ENCODE measurements around the gene EMX1.

Gene EMX1

GRCh38 chr2:72917138-72917876 is at the start of gene EMX1:
EMX1 (plus strand) TSS chr2:72917519; CDS start chr2:72917853, 334 bp downstream.
- peak; percentile 59 for DNase-seq
- in situ Hi-C loops (cut with HindIII; ENCODE audit: low pct_ligation_motif_present, low pct_unique_long_range_greater_than_20kb, low sequenced_read_pairs): no loop called here

GRCh38 chr2:72871060-72871459 is 46.3 kb upstream of the EMX1 start:
- in situ Hi-C loops (cut with HindIII; ENCODE audit: low pct_ligation_motif_present, low pct_unique_long_range_greater_than_20kb, low sequenced_read_pairs): no loop called here
- DNase-seq: no peak

- in situ Hi-C loops (cut with HindIII; ENCODE audit: low pct_ligation_motif_present, low pct_unique_long_range_greater_than_20kb, low sequenced_read_pairs): no loop called here
- DNase-seq: no peak
These were observed 45.4 kb upstream of the EMX1 start for GRCh38 chr2:72871880-72872279.

GRCh38 chr2:72883356-72883962 is 33.9 kb upstream of the EMX1 start:
- DNase-seq: peak; percentile 62
- in situ Hi-C loops (cut with HindIII; ENCODE audit: low pct_ligation_motif_present, low pct_unique_long_range_greater_than_20kb, low sequenced_read_pairs): no loop called here

- no peak for DNase-seq
These were observed 30.8 kb upstream of the EMX1 start for GRCh38 chr2:72886505-72887031.

GRCh38 chr2:72887032-72887739 is 30.1 kb upstream of the EMX1 start, which contains the start of gene SPR:
SPR (plus strand) TSS chr2:72887408; CDS start chr2:72887433, 25 bp downstream.
- in situ Hi-C loops (cut with HindIII; ENCODE audit: low pct_ligation_motif_present, low pct_unique_long_range_greater_than_20kb, low sequenced_read_pairs): no loop called here
- DNase-seq: peak; percentile 85

More at GRCh38 chr2:72886505-72887031, 30.8 kb upstream of the EMX1 start:
- in situ Hi-C loops (cut with HindIII; ENCODE audit: low pct_ligation_motif_present, low pct_unique_long_range_greater_than_20kb, low sequenced_read_pairs): no loop called here

GRCh38 chr2:72887740-72888437 is 29.4 kb upstream of the EMX1 start:
- DNase-seq: peak; percentile 94
- in situ Hi-C loops (cut with HindIII; ENCODE audit: low pct_ligation_motif_present, low pct_unique_long_range_greater_than_20kb, low sequenced_read_pairs): no loop called here

- in situ Hi-C loops (cut with HindIII; ENCODE audit: low pct_ligation_motif_present, low pct_unique_long_range_greater_than_20kb, low sequenced_read_pairs): no loop called here
- DNase-seq: no peak
These were observed 28.7 kb upstream of the EMX1 start for GRCh38 chr2:72888438-72889202.

- in situ Hi-C loops (cut with HindIII; ENCODE audit: low pct_ligation_motif_present, low pct_unique_long_range_greater_than_20kb, low sequenced_read_pairs): no loop called here
- DNase-seq: no peak
These were observed 27.3 kb upstream of the EMX1 start for GRCh38 chr2:72889991-72890390.

- in situ Hi-C loops (cut with HindIII; ENCODE audit: low pct_ligation_motif_present, low pct_unique_long_range_greater_than_20kb, low sequenced_read_pairs): no loop called here
These were observed 26.1 kb upstream of the EMX1 start for GRCh38 chr2:72891091-72891818.

GRCh38 chr2:72892506-72893173 is 24.7 kb upstream of the EMX1 start:
- DNase-seq: peak; percentile 89
- in situ Hi-C loops (cut with HindIII; ENCODE audit: low pct_ligation_motif_present, low pct_unique_long_range_greater_than_20kb, low sequenced_read_pairs): no loop called here

More at GRCh38 chr2:72891091-72891818, 26.1 kb upstream of the EMX1 start:
- DNase-seq: no peak

GRCh38 chr2:72893594-72894319 is 23.6 kb upstream of the EMX1 start:
- peak; percentile 76 for DNase-seq
- in situ Hi-C loops (cut with HindIII; ENCODE audit: low pct_ligation_motif_present, low pct_unique_long_range_greater_than_20kb, low sequenced_read_pairs): no loop called here

GRCh38 chr2:72894514-72894913 is 22.8 kb upstream of the EMX1 start:
- DNase-seq: no peak
- in situ Hi-C loops (cut with HindIII; ENCODE audit: low pct_ligation_motif_present, low pct_unique_long_range_greater_than_20kb, low sequenced_read_pairs): no loop called here

- in situ Hi-C loops (cut with HindIII; ENCODE audit: low pct_ligation_motif_present, low pct_unique_long_range_greater_than_20kb, low sequenced_read_pairs): no loop called here
- DNase-seq: no peak
These were observed 22.2 kb upstream of the EMX1 start for GRCh38 chr2:72895154-72895553.

- in situ Hi-C loops (cut with HindIII; ENCODE audit: low pct_ligation_motif_present, low pct_unique_long_range_greater_than_20kb, low sequenced_read_pairs): no loop called here
- DNase-seq: no peak
These were observed 21.5 kb upstream of the EMX1 start for GRCh38 chr2:72895759-72896281.

GRCh38 chr2:72896446-72896845 is 20.9 kb upstream of the EMX1 start:
- no peak for DNase-seq
- in situ Hi-C loops (cut with HindIII; ENCODE audit: low pct_ligation_motif_present, low pct_unique_long_range_greater_than_20kb, low sequenced_read_pairs): no loop called here

Data from ACHN (cell line).